Left lung (tissue), 10 donors: Measurements from ENCODE around the gene CSNK2A1. TPM values are rescaled to one million over a fixed set of nuclear protein-coding genes. Genes with fewer than 3 reads are reported as not detected.

Source experiments
- ATAC-seq: fragments of 200-7000 bp; cut with Tn5 transposase; one replicate; pipeline ENCODE4 v1.9.1; 2020; ENCODE audit warnings: moderate library complexity
- DNase-seq, 4 donors: peaks; one replicate each; pipeline ENCODE4 v3.0.0-alpha.2; 2013 to 2020
- H3K27ac ChIP-seq, 2 donors: fragments of 200-600 bp; sonication (generic) in 1 of 2; one replicate each; pipeline versions ENCODE4 v1.5.0 to v1.8.0; 2020 to 2021
- H3K27me3 ChIP-seq, 2 donors: fragments of 200-600 bp; sonication (generic) in 1 of 2; one replicate each; pipeline versions ENCODE4 v1.5.0 to v1.8.0; 2020 to 2021
- H3K36me3 ChIP-seq, 2 donors: fragments of 200-600 bp; sonication (generic) in 1 of 2; one replicate each; pipeline versions ENCODE4 v1.5.0 to v1.8.0; 2020 to 2021
- H3K4me1 ChIP-seq, 2 donors: fragments of 200-600 bp; one replicate each; pipeline ENCODE4 v1.8.0; 2021
- H3K4me3 ChIP-seq, 2 donors: fragments of 200-600 bp; sonication (generic) in 1 of 2; one replicate each; pipeline versions ENCODE4 v1.5.0 to v1.8.0; 2020 to 2021; ENCODE audit warnings: mild to moderate bottlenecking in 1 of 2
- H3K9me3 ChIP-seq, 2 donors: fragments of 200-600 bp; sonication (generic) in 1 of 2; one replicate each; pipeline versions ENCODE4 v1.5.0 to v1.8.0; 2020 to 2021
- intact Hi-C, 2 donors: fragments of 100-400 bp; cut with DNase I; formaldehyde crosslinking; loops; one replicate each; pipeline versions ENCODE4 v1.11.2 to v1.14.2; 2022
- polyA plus RNA-seq, 6 donors: library from polyadenylated mRNA; unstranded; fragments of 120-200 nt; gene quantifications; one replicate each; pipeline ENCODE4 v1.2.1, GENCODE V29; 2013; ENCODE audit not compliant: insufficient read length in 6 of 6
- total RNA-seq, 2 donors: library from RNA; stranded (reverse); fragmentation: NEBNext Ultra II Directional; extraction: Animal tissue kit (Norgen Biotek cat#: 25700); gene quantifications; one replicate each; pipeline ENCODE4 v1.2.1, GENCODE V29; 2021
- TF ChIP-seq, protein P1 (sequence below), 2 donors: fragments of 200-600 bp; sonication (generic) in 1 of 2; IDR thresholded peaks; one replicate each; pipeline versions ENCODE4 v1.5.0 to v1.8.0; 2021; ENCODE audit warnings: antibody characterized with exemption in 2 of 2
- donor health status: DM: no; HTN: yes; CAD: no.
- donor health status: DM: no; HTN: no; CAD: no.

The CSNK2A1 gene
- total and polyA plus RNA-seq, 8 donors, result 78.5 to 157 (median 133) TPM

GRCh38 chr20:527571-527886, 16.1 kb downstream of the CSNK2A1 start:
- peaks cover 0 to 16% of the 10 kb centered on the region in 2 donors for H3K4me1 ChIP-seq
- no peak for DNase-seq
- no peak for ATAC-seq
- peaks cover 0 to 11% of the 10 kb centered on the region in 2 donors for H3K9me3 ChIP-seq
- intact Hi-C loops, result no loop called here
- H3K4me3 ChIP-seq, result no peak overlapping the region
- no peak overlapping the region for H3K27ac ChIP-seq
- TF ChIP-seq, protein P1, sequence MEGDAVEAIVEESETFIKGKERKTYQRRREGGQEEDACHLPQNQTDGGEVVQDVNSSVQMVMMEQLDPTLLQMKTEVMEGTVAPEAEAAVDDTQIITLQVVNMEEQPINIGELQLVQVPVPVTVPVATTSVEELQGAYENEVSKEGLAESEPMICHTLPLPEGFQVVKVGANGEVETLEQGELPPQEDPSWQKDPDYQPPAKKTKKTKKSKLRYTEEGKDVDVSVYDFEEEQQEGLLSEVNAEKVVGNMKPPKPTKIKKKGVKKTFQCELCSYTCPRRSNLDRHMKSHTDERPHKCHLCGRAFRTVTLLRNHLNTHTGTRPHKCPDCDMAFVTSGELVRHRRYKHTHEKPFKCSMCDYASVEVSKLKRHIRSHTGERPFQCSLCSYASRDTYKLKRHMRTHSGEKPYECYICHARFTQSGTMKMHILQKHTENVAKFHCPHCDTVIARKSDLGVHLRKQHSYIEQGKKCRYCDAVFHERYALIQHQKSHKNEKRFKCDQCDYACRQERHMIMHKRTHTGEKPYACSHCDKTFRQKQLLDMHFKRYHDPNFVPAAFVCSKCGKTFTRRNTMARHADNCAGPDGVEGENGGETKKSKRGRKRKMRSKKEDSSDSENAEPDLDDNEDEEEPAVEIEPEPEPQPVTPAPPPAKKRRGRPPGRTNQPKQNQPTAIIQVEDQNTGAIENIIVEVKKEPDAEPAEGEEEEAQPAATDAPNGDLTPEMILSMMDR (IDR thresholded peaks at IDR 0.05), result no peak
- no peaks in the 10 kb centered on the region for H3K27me3 ChIP-seq
- peaks cover 0 to 54% of the 10 kb centered on the region in 2 donors for H3K36me3 ChIP-seq

DNA sequence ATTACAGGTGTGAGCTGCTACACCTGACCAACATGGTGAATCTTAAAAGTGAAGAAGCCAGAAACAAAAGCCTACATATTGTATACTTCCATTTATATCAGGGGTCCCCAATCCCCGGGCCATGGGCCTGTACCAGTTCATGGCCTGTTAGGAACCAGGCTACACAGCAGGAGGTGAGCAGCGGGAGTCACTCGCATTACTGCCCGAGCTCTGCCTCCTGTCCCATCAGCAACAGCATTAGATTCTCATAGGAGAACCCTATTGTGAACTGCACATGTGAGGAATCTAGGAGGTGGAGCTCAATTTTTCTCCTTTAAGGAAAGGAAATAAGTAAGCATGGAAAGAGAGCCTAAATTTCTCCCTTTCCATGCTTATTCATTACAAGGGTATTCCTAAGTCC, 21.7 kb downstream of the CSNK2A1 start:
- Histone ChIP-seq H3K27me3 (no peaks in the 10 kb centered on the region), H3K4me3 (no peak overlapping the region), H3K4me1 (peaks cover 0 to 3% of the 10 kb centered on the region in 2 donors), H3K36me3 (peaks cover 0 to 53% of the 10 kb centered on the region in 2 donors), H3K9me3 (peaks cover 0 to 23% of the 10 kb centered on the region in 2 donors), H3K27ac (no peak overlapping the region)
- DNase-seq (no peak), ATAC-seq (no peak)
- TF ChIP-seq, protein P1 (IDR thresholded peaks at IDR 0.05), result no peak
- intact Hi-C loops, result no loop called here

DNA sequence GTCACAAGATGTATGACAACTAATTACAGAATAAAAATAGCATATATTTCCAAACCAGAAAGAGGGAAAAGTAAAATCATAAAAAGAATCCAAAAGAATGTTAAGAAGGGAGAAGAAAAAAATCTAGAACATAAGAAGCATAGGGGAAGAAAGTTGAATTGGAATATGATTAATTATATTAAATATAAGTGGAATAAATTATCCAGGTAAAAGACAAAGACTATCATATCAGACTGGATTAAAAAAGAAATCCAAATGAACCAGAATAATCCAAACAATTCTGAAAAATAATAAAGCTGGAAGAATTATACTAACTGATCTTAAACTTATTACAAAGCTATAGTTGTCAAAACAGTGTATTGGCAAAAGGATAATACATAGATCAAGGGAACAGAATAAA, 23.6 kb downstream of the CSNK2A1 start:
- Histone ChIP-seq H3K36me3 (peaks cover 0 to 39% of the 10 kb centered on the region in 2 donors), H3K4me3 (no peak overlapping the region), H3K27me3 (no peaks in the 10 kb centered on the region), H3K27ac (no peak overlapping the region), H3K9me3 (peaks cover 0 to 19% of the 10 kb centered on the region in 2 donors), H3K4me1 (peaks cover 0 to 3% of the 10 kb centered on the region in 2 donors)
- TF ChIP-seq, protein P1 (IDR thresholded peaks at IDR 0.05), result no peak
- intact Hi-C loops, result no loop called here
- DNase-seq, result no peak
- ATAC-seq, result no peak

DNA sequence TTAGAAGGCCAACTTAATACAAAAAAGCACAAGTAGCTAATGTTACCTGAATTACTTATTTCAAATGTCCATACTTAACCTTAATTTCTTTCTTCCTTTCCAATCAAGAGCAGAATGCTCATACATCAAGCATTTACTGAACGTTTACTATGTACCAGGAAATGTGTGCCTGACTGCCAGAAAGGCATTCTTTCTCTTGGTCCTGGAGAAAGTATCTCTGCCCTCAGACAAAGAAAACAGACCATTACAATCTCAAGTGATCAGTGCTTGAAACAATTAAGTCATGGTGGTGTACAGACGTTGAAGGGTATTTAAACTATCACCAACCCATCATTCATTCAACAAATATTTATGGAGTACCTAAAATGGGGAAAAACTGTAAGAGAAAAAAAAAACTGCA, 26.4 kb downstream of the CSNK2A1 start:
- Histone ChIP-seq H3K4me3 (no peak overlapping the region), H3K27ac (no peak overlapping the region), H3K36me3 (peaks cover 0 to 17% of the 10 kb centered on the region in 2 donors), H3K4me1 (peaks cover 0 to 8% of the 10 kb centered on the region in 2 donors), H3K9me3 (peaks cover 0 to 19% of the 10 kb centered on the region in 2 donors), H3K27me3 (no peaks in the 10 kb centered on the region)
- no peak for DNase-seq
- no peak for ATAC-seq
- intact Hi-C loops, result no loop called here
- TF ChIP-seq, protein P1 (IDR thresholded peaks at IDR 0.05), result no peak

DNA sequence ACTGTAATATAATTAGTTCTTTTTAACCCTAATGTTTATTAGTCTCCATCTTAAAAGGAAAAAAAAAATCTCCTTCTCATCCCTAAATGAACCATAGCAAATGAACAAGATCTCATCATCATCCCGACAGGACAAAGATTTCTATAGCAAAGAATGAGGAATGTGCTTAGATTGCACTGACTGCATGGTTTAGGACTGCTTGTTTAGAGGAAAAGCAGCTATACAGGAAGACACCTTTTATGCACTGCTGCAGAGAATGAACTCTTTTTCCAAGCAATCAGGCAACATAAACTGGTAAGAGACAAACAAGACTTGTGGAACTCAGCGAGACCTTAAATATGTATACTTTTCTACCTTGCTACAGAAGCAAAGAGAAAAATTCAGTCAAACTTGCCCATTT, 26.8 kb downstream of the CSNK2A1 start:
- ATAC-seq (no peak), DNase-seq (no peak)
- no peak overlapping the region for H3K4me3 ChIP-seq
- TF ChIP-seq, protein P1 (IDR thresholded peaks at IDR 0.05), result no peak
- peaks cover 0 to 8% of the 10 kb centered on the region in 2 donors for H3K4me1 ChIP-seq
- intact Hi-C loops, result no loop called here
- no peaks in the 10 kb centered on the region for H3K27me3 ChIP-seq
- H3K9me3 ChIP-seq, result peaks cover 0 to 19% of the 10 kb centered on the region in 2 donors
- peaks cover 0 to 12% of the 10 kb centered on the region in 2 donors for H3K36me3 ChIP-seq
- H3K27ac ChIP-seq, result no peak overlapping the region
